Activated T-cell treated with anti-CD3 and anti-CD28 coated beads for 4 hours (primary cell): ENCODE results near the gene HLA-DQA1.
"Not testable (repeated sequence)": the region's sequence is repeated elsewhere in the genome, so short reads cannot be mapped to it uniquely, and the experiment has no call there.

Experiments used
- DNase-seq: peaks from one replicate; pipeline ENCODE4 v3.0.0-alpha.2; 2020

The HLA-DQA1 gene

DNA sequence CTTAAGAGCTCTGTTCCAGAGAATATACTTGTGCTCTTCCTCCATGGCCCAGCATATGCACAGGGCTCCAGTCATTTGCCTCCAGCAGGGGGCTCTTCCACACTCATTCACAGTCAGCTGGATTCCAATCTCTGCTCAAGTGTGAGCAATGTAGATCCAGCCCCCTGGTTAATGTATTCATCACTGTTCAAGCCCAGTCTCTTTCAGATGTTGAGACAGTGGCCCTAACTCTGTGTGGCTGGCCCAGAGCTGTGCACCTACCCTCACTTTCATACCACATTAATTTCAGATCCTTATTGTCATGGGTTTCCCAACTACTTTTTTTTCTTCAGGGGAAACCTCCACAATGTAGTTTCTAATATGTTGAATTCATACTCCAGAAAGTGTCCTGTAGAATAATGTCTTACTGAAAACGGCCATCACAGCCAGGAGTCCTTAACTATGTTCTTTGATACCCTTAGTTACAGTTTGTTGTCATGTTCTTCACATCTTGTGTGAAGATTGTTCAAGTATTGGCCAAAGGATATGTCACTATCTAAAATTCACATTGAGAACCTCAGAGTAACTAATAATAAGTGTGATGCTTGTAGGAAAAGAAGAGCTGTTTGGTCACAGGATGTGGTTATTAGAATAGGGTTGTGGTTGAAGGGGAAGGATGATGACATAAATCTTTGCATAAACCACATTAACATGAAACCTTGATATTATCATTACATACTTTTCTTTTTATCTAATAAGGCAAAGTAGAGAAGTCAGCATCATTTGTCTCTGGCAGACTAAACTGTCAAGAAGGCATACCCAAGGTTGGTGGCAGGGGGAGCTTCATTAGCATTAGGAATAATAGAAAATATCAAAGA lies 14.4 kb upstream of the HLA-DQA1 start:
- DNase-seq = peak; percentile 34

DNA sequence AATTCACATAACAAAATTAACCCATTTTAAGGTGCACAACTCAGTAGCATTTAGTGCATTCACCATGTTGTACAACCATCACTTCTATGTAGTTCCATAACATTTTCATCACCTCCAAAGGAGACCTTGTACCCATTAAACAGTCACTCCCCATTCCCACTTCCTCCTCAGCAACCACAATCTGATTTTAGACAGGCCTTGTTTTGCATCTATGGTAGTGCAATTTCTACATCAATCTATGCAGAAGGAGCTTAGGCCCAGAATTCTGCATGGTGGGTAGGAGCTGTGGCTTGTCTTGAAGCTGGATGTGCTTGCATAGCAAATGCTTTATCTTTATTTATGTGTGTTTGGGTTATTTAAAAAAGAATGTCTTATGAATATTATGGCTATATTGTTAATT lies 13.5 kb upstream of the HLA-DQA1 start:
- DNase-seq = no peak

DNA sequence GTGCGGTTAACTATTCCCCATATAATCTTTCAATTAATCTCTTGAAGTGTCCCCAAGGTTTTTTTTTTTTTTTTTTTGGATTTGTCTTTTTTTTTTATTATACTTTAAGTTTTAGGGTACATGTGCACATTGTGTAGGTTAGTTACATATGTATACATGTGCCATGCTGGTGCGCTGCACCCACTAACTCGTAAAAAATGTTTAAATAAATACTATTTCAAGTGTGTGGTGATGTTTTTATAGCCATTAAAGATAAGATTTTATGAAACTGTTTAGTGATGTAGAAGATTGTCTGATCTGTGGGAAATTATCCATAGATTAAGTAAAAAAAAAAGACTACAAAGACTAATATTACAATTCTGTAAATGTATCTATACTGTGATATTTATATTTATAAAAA lies 12.6 kb upstream of the HLA-DQA1 start:
- no peak for DNase-seq

DNA sequence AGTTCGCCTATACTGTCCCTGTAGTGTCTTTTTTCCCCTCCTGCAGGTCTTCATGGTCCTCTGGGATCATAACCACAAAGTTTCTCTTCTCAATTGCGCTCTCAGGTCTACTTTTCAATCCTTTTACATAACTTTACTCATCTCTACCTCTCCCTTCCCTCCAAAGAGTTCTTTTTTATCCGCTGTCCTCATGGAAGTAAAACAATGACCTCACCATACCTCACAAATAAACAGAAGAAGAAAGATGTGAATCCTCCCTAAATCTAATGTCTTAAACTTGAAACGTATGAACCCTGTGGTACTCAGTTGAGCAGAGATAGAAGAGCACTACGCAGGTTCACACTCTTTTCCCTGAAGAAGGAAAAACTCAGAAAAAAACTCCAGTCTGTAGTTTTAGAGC lies 12.1 kb upstream of the HLA-DQA1 start:
- no peak for DNase-seq

DNA sequence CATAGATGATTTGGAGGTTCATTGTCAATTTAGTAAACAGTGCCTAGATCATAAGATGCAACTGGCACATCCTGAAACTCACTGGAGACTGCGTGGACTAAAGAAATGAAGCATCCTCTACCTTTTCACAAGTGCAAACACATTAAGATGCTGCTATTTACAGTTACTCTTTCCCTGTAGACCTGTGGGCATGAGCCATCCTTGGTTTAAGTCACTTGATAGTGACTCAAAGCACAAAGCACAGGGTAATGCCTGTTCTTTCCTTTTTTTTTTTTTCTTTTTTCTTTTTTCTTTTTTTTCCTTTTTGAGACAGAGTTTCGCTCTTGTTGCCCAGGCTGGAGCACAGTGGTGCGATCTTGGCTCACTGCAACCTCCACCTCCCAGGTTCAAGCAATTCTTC lies 10.0 kb upstream of the HLA-DQA1 start:
- DNase-seq = no peak

DNA sequence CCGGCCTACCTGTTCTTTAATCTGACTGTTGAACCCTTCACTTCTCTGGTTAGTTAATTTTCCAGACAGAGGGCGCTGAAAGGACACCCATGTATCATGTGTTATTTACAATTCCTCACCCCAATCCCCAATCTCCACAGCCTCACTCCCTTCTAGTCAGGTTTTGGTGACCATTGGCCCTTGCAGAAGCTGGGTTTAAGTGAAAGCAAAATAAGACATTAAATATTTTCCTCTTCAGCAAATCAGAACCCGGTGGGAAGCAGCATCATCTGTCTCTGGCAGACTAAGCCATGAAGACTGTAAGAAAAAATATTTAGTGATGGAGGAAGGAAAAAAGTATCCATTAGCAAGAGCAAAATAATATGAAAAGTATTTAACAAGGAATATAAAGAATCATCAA lies 9.4 kb upstream of the HLA-DQA1 start:
- no peak for DNase-seq

DNA sequence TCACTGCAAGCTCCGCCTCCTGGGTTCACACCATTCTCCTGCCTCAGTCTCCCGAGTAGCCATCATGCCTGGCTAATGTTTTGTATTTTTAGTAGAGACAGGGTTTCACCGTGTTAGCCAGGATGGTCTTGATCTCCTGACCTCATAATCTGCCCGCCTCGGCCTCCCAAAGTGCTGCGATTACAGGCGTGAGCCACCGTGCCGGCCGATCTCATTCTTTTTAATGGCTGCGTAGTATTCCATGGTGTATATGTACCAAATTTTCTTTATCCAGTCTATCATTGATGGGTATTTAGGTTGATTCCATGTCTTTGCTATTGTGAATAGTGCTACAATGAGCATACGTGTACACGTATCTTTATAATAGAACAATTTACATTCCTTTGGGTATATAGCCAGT lies 7.4 kb upstream of the HLA-DQA1 start:
- not testable (repeated sequence) for DNase-seq

DNA sequence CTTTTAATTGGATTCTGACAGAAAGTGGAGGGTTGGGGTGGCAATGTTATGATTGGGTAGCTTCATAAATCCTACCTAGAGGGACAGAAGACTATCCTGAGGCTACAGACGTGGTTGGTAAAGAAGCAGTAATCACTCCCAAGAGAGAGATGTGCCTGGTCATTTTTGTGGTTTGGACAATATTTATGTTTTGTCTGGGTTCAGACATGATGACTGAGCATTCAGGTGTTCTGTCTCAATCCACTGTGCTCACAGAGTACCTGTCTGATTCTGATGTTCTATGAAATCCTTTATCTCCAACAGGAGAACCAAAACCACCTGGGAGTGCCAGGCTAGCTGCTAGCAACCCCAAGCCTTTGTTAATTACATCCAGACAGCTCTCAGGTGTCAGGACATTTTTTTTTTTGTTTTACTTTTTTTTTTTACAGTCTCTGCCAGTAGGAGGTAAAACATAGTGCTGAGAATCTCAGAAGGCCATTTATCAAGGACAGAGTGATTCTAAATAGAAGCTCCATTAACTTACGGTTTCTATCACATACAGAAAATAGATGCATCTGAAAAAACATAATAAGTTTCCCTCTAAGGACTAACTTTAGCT lies 1.6 kb upstream of the HLA-DQA1 start:
- no peak for DNase-seq

DNA sequence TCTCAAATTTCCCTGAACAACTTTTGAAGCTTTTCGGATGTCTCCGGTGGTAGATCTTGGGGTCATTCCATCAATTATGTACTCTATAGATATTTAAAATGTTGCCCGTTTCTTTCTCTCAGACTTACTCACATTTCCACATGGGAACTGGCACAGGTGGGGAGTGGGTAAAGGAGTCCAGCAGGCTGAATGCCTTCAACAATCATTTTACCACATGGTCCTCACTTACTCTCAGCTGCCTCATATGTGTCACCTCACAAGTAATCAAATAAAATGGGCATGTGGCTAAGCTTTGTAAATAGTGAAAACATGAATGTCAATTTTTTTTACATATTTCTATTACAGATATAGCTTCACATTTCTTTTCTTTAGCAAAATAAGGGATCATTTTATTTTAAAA lies 677 bp downstream of the HLA-DQA1 start:
- DNase-seq = no peak

DNA sequence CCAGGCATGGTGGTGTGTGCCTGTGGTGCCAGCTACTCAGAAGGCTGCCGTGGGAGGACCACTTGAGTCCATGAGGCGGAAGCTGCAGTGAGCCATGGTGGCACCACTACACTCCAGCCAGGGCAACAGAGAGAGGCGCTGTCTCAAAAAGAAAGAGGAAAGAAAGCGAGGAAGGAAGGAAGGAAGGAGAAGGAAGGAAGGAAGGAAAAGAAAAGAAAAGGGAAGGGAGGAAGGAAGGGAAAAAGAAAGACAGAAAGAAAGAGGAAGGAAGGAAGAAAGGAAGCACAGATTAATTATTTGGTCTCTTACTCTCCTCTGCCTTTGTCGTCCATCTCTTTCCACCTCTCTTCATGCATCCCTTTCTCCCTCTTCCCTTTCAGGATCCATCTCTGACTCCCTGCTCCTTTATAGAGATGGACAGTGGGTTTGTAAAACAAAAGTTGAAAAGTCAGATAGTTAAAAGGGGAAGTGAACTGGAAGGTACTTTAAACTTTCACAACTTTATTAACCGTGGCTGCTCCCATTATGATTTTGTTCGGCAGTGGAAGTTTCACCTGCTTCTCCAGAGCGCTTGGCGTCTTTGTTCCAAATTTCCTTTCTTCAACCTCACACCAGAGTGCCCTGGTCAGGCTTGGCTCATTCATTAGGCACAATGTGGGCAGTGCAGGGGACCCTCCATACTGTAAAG lies 1.5 kb downstream of the HLA-DQA1 start:
- no peak for DNase-seq

DNA sequence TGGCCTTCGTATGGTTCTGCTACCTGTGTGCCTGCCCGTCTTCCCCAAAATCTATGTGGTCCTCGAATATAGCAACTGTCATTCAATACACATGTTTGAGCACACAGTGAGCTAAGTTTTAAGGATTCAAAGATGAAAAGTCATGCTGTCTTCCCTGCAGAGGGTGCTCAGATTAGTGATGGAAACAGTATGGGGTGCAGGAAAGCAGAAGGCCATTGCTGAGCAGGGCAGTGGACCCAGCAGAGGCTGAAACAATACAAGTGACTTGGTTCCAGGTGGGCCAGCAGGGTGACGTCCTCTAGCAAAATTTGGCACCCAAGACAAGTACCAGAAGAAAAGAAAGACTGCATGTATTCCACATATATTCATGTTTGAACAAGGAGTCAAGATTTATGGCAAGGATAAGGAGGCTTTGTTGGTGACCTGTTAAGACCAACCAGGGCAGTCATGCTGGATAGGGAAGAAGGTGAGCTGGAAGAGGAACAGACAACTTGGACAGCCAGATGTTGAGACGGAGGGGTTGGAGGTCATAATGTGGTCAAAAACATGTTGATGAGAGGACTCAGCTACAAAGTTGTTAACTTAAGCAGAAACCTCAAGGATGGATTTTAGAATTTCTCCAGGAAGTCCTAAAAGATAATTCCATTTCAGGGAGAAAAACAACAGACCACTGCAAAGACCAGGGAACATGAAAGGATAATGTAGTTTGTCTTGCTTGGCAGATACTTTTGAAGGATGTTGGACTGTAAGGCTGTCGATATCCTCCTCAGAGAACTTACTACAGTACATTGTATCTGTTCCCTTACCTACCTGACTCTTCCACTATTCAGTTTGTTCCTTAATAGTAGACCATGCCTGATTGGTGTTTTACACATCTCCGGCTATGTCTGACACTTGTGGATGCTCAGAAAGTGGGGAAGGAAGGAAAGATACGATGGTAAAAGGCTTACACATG lies 2.5 kb downstream of the HLA-DQA1 start:
- DNase-seq = no peak

DNA sequence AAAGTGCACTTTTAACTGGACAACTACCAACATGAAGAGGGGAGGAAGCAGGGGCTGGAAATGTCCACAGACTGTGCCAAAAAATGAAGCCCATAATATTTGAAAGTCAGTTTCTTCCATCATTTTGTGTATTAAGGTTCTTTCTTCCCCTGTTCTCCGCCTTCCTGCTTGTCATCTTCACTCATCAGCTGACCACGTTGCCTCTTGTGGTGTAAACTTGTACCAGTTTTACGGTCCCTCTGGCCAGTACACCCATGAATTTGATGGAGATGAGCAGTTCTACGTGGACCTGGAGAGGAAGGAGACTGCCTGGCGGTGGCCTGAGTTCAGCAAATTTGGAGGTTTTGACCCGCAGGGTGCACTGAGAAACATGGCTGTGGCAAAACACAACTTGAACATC lies 3.9 kb downstream of the HLA-DQA1 start:
- no peak for DNase-seq

DNA sequence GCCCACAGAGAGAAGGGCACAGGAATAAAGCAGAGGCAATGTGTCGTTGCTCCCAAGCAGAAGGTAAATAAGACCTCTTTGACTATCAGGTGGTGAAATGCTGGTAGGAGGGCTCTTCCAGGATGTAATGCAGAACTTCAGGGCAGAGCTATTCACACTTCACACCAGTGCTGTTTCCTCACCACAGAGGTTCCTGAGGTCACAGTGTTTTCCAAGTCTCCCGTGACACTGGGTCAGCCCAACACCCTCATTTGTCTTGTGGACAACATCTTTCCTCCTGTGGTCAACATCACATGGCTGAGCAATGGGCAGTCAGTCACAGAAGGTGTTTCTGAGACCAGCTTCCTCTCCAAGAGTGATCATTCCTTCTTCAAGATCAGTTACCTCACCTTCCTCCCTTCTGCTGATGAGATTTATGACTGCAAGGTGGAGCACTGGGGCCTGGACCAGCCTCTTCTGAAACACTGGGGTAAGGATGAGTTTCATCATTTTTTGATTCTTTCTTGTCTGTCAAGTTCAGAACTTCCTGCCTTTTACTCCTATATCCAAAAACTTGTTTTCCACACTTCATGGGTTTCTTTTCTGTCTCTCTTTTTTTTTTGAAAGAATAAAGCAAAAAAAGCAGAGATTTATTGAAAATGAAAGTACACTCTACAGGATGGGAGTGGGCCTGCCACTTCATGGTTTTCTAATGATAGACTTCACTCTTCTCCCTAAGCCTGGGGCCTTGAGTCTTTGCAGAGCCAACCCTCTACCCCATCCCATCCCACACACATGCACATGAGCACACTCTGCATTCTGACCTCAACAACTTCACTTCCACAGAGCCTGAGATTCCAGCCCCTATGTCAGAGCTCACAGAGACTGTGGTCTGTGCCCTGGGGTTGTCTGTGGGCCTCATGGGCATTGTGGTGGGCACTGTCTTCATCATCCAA lies 4.8 kb downstream of the HLA-DQA1 start:
- DNase-seq = not testable (repeated sequence)

DNA sequence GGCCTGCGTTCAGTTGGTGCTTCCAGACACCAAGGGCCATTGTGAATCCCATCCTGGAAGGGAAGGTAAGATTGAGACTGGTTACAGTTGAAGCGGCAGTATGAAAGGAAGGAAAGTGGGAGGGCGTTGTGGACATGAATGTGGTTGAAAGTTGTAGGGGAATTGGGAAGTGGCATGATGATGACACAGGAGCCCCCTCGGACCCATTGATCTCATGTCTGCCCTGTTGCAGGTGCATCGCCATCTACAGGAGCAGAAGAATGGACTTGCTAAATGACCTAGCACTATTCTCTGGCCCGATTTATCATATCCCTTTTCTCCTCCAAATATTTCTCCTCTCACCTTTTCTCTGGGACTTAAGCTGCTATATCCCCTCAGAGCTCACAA lies 5.5 kb downstream of the HLA-DQA1 start:
- no peak for DNase-seq

DNA sequence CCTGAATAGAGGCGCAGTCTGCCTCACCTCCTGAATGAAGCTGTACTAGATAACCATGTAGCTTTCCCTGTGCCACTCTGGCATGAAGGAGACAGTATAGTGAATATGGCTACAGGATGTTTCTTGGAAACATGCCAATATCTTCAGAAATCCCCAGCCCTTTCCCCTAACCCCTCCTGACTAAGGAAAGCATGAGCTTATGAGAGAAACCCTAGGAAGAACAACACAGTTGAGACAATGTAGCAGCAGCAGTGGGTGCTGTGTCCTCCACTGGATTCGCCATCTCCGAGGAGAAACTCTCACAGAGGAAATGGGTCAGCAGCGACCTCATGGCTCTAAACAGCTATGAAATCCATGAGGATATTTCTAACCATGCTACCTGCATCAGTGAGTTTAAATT lies 6.7 kb downstream of the HLA-DQA1 start:
- DNase-seq = no peak

DNA sequence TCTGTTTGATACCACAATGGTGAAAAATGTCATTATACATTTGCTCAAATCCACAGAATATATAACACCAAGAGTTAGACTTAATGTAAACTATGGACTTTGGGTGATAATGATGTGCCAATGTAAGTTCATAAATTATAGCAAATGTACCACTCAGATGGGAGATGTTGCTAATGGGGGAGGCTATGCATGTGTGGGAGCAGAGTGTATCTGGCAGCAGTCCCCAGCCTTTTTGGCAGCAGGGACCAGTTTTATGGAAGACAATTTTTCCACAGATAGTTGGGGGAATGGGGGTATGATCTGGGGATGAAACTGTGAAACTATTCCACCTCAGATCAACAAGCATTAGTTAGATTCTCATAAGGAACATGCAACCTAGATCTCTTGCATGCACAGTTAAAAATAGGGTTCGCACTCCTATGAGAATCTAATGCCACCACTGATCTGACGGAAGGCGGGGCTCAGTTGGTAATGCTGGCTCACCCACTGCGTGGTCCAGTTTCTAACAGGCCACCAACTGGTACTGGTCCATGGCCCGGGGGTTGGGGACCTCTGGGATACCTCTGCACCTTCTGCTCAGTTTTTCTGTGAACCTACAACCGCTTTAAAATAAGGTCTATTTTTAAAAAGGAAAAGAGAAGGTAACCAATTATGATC lies 8.0 kb downstream of the HLA-DQA1 start:
- DNase-seq = no peak

DNA sequence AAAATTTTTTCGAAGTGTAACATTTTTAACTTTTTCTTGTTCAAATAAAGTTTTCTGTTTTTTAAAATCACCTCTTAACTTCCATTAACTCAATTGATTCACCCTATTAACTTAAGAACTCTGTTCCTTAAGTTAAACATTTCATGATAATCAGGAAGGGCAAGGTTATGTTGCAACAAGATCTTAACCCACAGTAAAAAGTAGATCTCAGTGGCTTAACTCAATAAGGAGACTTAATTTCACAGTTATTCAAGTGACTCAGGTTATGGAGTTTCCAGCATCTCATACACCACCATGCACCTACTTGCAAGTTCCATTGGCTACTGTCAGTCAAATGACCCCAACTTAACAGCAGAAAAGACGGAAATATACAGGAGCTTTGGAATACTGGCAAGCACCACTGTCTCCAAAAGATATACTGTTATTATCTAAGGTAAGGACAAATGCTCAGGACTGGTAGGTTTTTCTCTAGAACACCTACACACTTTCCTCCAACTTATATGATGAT lies 18.1 kb downstream of the HLA-DQA1 start:
- DNase-seq = no peak

DNA sequence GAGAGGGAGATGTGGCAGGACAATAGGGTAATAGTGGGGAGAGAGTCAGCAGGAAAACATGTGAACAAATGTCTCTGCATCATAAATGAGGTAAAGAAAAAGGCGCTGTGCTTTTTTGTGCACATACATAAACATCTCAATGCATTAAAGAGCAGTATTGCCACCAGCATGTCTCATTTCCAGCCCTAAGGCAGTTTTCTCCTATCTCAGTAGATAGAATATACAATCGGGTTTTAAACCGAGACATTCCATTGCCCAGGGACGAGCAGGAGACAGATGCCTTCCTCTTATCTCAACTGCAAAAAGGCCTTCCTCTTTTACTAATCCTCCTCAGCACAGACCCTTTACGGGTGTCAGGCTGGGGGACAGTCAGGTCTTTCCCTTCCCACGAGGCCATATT lies 20.1 kb downstream of the HLA-DQA1 start:
- not testable (repeated sequence) for DNase-seq

DNA sequence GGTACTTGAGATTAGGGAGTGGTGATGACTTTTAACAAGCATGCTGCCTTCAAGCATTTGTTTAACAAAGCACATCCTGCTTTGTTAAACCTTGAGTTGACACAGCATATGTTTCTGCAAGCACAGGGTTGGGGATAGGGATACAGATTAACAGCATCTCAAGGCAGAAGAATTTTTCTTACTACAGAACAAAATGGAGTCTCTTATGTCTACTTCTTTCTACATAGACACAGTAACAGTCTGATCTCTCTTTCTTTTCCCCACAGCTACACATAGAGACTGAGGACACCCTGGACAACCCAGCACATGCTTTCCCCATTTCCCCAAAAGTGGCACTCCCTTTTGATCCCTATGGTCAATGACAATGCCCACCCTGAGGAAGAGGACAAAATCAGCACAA lies 20.6 kb downstream of the HLA-DQA1 start:
- DNase-seq = not testable (repeated sequence)

DNA sequence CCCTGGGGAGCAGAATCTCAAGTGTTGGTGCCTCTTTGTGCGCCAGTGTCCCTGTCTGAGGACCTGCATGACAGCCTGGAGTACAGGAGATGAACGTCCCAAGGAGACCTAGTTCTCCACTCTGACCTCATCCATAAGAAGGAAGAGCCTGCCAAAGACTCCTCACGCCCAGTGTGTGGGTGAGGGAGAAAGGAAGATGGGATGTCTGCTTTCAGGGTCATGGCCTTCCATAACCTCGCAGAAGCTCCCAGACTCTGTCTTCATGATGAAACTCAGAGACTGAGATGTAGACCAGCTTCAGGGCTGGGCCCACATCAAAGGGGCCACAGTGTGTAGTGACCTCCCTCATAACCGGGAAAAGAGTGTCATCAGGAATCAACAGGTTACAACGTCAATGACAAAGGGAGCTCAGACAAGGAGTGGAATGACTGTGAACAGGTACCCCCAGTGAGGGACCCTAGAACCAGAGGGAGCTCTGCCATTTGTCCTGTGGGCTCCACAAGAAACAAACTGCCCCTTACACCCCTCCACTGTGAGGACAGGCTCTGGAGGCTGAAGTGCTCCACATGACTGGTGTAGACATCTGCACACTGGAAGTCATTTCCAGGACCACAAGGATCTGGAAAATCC lies 21.2 kb downstream of the HLA-DQA1 start:
- DNase-seq = no peak
